Measurements from ENCODE around the gene ZNF565. TPM values are rescaled to one million over a fixed set of nuclear protein-coding genes. Genes with fewer than 3 reads are reported as not detected.

Gene ZNF565
- 3.9 TPM for total RNA-seq

DNA sequence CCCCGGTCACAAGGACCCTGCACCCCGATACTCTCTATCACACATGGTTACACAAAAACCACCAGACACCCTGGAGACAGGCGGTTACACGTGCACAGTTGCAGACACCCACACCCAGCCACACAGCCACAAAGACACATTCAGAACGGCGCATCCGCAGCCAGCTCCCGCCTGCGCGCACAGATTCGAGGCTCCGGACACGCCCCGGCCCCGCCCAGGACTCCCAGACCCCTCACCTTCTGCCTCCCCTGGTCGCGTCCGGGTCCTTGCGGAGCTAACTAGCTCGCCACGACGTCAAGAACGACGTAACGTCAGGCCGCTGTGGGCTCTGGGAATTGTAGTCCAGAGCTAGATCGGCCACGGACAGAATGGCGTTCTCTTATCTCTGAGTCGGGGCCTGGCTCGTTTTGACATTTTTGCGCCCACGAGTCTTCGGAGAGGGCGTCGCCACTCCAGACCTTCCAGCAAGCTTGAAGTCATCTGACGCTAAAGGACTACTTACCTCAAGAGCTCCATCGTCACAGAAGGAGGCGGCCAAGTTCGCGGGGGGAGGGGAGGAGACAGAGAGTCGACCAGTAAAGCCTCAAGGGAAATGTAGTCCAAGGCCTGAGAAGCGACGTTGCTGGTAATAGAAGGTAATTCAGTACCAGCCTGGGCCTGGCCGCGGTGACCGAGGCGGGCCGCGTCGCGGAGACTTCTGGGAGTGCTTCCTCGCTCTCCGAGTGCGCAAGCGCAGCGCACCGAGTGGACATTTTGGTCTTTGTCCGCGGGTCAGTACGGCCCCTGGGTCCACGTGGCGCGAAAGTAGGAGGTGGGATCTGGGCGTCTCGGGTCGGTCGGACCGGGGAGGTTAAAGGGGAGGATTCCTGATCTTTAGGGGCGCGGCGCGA, at the start of gene ZNF565, which contains the start of gene ZNF146:
Gene ZNF565, minus strand, starts transcription at position 280 of the 890 bp plus-strand sequence. CDS start 12,680 bp downstream, outside the sequence.
Gene ZNF146, plus strand, starts transcription at position 721 of the 890 bp plus-strand sequence. CDS start 21,335 bp downstream, outside the sequence.
- Histone ChIP-seq H3K27me3 (no peaks in the 10 kb centered on the region), H3K27ac (peak within 1 kb of the TSS; percentile 94), H3K36me3 (no peaks in the 10 kb centered on the region), H3K4me1 (peaks cover 35% of the 10 kb centered on the region), H3K4me3 (peak within 1 kb of the TSS; percentile 66 to 97), H3K9me3 (no peaks in the 10 kb centered on the region)
- DNase-seq (ENCODE audit: extremely low spot score in 2 of 2) = peak; percentile 98 to 99
- intact Hi-C loops (cut with DNase I) = no loop called here
- TF ChIP-seq POLR2A (IDR thresholded peaks at IDR 0.05) = peak in 1 of 2 donors; percentile 85
- TF ChIP-seq, protein P1, sequence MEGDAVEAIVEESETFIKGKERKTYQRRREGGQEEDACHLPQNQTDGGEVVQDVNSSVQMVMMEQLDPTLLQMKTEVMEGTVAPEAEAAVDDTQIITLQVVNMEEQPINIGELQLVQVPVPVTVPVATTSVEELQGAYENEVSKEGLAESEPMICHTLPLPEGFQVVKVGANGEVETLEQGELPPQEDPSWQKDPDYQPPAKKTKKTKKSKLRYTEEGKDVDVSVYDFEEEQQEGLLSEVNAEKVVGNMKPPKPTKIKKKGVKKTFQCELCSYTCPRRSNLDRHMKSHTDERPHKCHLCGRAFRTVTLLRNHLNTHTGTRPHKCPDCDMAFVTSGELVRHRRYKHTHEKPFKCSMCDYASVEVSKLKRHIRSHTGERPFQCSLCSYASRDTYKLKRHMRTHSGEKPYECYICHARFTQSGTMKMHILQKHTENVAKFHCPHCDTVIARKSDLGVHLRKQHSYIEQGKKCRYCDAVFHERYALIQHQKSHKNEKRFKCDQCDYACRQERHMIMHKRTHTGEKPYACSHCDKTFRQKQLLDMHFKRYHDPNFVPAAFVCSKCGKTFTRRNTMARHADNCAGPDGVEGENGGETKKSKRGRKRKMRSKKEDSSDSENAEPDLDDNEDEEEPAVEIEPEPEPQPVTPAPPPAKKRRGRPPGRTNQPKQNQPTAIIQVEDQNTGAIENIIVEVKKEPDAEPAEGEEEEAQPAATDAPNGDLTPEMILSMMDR (IDR thresholded peaks at IDR 0.05) = no peak
- peak; percentile 94 to 95 for TF ChIP-seq POLR2AphosphoS5 (IDR thresholded peaks at IDR 0.05; ENCODE audit: insufficient read depth in 1 of 2, low read depth in 1 of 2)

DNA sequence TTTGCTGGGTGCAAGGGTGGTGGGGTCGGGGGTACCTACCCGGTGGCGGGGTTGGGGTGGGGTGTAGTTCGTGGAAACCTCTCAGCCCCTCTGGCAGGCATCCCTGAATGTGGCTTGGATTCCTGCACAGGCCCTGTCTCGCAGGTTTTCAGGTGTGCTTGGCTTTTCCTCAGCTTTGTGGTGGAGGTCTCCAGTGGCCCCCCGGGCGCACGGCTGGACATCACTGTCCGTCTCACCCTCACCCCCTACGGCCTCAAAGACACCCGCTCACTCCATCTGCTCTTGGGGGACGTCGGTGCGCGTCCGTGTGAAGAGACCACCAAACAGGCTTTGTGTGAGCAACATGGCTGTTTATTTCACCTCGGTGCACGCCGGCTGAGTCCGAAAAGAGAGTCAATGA, 44.7 kb upstream of the ZNF565 start:
- TF ChIP-seq, protein P1 (IDR thresholded peaks at IDR 0.05) = no peak
- no peak for TF ChIP-seq POLR2A (IDR thresholded peaks at IDR 0.05)
- TF ChIP-seq POLR2AphosphoS5 (IDR thresholded peaks at IDR 0.05; ENCODE audit: insufficient read depth in 1 of 2, low read depth in 1 of 2) = no peak
- H3K4me1 ChIP-seq = peaks cover 5% of the 10 kb centered on the region
- DNase-seq (ENCODE audit: extremely low spot score in 2 of 2) = no peak
- H3K9me3 ChIP-seq = no peaks in the 10 kb centered on the region
- no peak overlapping the region for H3K4me3 ChIP-seq
- H3K36me3 ChIP-seq = no peaks in the 10 kb centered on the region
- H3K27ac ChIP-seq = no peak overlapping the region
- H3K27me3 ChIP-seq = no peaks in the 10 kb centered on the region
- intact Hi-C loops (cut with DNase I) = no loop called here

DNA sequence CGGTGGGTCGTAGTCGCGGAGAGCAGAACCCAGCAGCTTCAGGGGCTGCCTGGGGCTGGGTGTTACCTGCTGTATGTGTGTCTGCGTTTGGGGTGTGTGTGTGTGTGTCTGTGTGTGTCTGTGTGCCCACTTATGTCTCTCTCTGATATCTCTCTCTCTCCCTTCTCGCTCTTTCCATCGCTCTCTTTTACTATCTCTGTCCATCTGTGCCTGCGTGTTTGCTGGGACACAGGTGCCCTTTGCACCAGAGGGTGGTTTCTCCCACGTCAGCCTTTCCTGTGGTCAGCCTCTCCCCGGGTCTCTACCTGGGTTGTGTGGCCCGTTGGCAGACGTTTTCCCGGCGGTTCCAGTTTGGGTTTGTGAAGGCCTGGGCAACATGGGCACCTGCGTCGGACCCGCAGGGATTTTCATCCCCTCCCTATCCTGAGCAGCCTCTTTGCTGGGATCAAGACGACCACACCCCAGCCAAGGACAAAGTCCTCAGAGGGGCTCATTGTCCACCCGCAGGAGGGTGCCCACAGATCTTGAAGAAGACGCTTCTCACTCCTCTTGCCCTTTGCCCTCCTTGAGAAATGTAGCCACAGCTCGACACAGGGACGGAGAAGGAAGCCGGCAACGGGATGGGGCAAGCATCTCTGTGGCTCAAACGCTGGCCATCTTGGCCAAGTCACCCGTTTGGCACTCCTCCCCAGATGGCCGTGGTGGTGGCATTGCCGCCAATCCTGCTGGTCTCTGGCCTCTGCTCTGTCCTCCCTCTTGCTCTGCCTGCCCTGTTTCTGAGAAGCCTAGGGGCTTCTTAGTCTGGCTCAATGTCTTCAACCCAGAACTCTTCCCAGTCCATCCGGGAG, 43.8 kb upstream of the ZNF565 start:
- H3K9me3 ChIP-seq = no peaks in the 10 kb centered on the region
- H3K27me3 ChIP-seq = no peaks in the 10 kb centered on the region
- H3K4me3 ChIP-seq = peak overlapping the region; percentile 40 to 52
- H3K27ac ChIP-seq = no peak overlapping the region
- no peak for DNase-seq (ENCODE audit: extremely low spot score in 2 of 2)
- TF ChIP-seq POLR2A (IDR thresholded peaks at IDR 0.05) = no peak
- TF ChIP-seq, protein P1 (IDR thresholded peaks at IDR 0.05) = no peak
- TF ChIP-seq POLR2AphosphoS5 (IDR thresholded peaks at IDR 0.05; ENCODE audit: insufficient read depth in 1 of 2, low read depth in 1 of 2) = no peak
- H3K36me3 ChIP-seq = no peaks in the 10 kb centered on the region
- intact Hi-C loops (cut with DNase I) = no loop called here
- peaks cover 5% of the 10 kb centered on the region for H3K4me1 ChIP-seq

DNA sequence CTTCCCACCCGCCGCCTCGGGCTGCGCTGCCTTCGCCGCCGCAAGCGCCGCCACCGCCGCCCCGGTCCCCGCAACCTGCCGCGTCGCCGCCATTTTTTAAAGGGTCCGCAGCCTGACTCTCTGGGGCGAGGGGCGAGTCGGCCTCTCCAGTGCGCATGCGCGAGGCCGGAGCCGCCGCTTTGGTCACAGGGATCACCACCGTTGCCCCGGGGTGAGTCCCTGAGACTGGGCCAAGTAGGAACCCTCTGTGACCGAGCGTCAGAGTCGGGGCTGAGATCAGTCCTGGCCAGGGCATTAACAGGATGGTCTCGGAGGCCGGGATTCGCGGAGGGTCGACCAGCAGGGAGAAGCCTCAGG, 43.0 kb upstream of the ZNF565 start:
- H3K27ac ChIP-seq = no peak overlapping the region
- no peaks in the 10 kb centered on the region for H3K27me3 ChIP-seq
- H3K4me1 ChIP-seq = peaks cover 5% of the 10 kb centered on the region
- H3K4me3 ChIP-seq = peak overlapping the region; percentile 40 to 52
- intact Hi-C loops (cut with DNase I) = no loop called here
- TF ChIP-seq POLR2AphosphoS5 (IDR thresholded peaks at IDR 0.05; ENCODE audit: insufficient read depth in 1 of 2, low read depth in 1 of 2) (no peak), POLR2A (IDR thresholded peaks at IDR 0.05) (no peak)
- TF ChIP-seq, protein P1 (IDR thresholded peaks at IDR 0.05) = no peak
- H3K36me3 ChIP-seq = no peaks in the 10 kb centered on the region
- no peak for DNase-seq (ENCODE audit: extremely low spot score in 2 of 2)
- no peaks in the 10 kb centered on the region for H3K9me3 ChIP-seq
